ENCODE results near the gene ZNF79.
"Not testable (repeated sequence)": the region's sequence is repeated elsewhere in the genome, so short reads cannot be mapped to it uniquely, and the experiment has no call there.

The ZNF79 gene

GRCh38 chr9:127455324-127455992 lies 31.3 kb downstream of the ZNF79 start:
- no peak for DNase-seq (ENCODE audit: low read depth in 2 of 2)

GRCh38 chr9:127457191-127457878 lies 33.2 kb downstream of the ZNF79 start:
- DNase-seq (ENCODE audit: low read depth in 2 of 2): no peak

- DNase-seq (ENCODE audit: low read depth in 2 of 2): no peak
Measured at GRCh38 chr9:127458921-127459320, 34.7 kb downstream of the ZNF79 start.

GRCh38 chr9:127463382-127463781 lies 39.2 kb downstream of the ZNF79 start:
- DNase-seq (ENCODE audit: low read depth in 2 of 2): no peak

- DNase-seq (ENCODE audit: low read depth in 2 of 2): no peak
Measured at GRCh38 chr9:127463911-127464310, 39.7 kb downstream of the ZNF79 start.

GRCh38 chr9:127466407-127466917 lies 42.3 kb downstream of the ZNF79 start:
- not testable (repeated sequence) for DNase-seq (ENCODE audit: low read depth in 2 of 2)

- no peak for DNase-seq (ENCODE audit: low read depth in 2 of 2)
Measured at GRCh38 chr9:127467621-127468020, 43.4 kb downstream of the ZNF79 start.

- no peak for DNase-seq (ENCODE audit: low read depth in 2 of 2)
Measured at GRCh38 chr9:127470662-127471061, 46.5 kb downstream of the ZNF79 start.

- DNase-seq (ENCODE audit: low read depth in 2 of 2): no peak
Measured at GRCh38 chr9:127473501-127473900, 49.3 kb downstream of the ZNF79 start.

GRCh38 chr9:127473932-127474331 lies 49.8 kb downstream of the ZNF79 start:
- no peak for DNase-seq (ENCODE audit: low read depth in 2 of 2)

GRCh38 chr9:127474592-127474991 lies 50.4 kb downstream of the ZNF79 start:
- DNase-seq (ENCODE audit: low read depth in 2 of 2): no peak

GRCh38 chr9:127479507-127480081 lies 55.4 kb downstream of the ZNF79 start:
- DNase-seq (ENCODE audit: low read depth in 2 of 2): no peak

GRCh38 chr9:127482662-127483061 lies 58.5 kb downstream of the ZNF79 start:
- DNase-seq (ENCODE audit: low read depth in 2 of 2): no peak

GRCh38 chr9:127485995-127486394 lies 61.8 kb downstream of the ZNF79 start:
- DNase-seq (ENCODE audit: low read depth in 2 of 2): no peak

- DNase-seq (ENCODE audit: low read depth in 2 of 2): no peak
Measured at GRCh38 chr9:127488946-127489345, 64.8 kb downstream of the ZNF79 start.

- no peak for DNase-seq (ENCODE audit: low read depth in 2 of 2)
Measured at GRCh38 chr9:127489471-127490115, 65.4 kb downstream of the ZNF79 start.

- no peak for DNase-seq (ENCODE audit: low read depth in 2 of 2)
Measured at GRCh38 chr9:127490535-127491230, 66.5 kb downstream of the ZNF79 start.

GRCh38 chr9:127491516-127491915 lies 67.3 kb downstream of the ZNF79 start:
- DNase-seq (ENCODE audit: low read depth in 2 of 2): no peak

- no peak for DNase-seq (ENCODE audit: low read depth in 2 of 2)
Measured at GRCh38 chr9:127492616-127493015, 68.4 kb downstream of the ZNF79 start.

GRCh38 chr9:127493592-127494303 lies 69.6 kb downstream of the ZNF79 start:
- DNase-seq (ENCODE audit: low read depth in 2 of 2): no peak

- DNase-seq (ENCODE audit: low read depth in 2 of 2): no peak
Measured at GRCh38 chr9:127494304-127494702, 70.1 kb downstream of the ZNF79 start.
